ENCODE measurements around the gene VEZT.

- TF ChIP-seq CTCF (IDR thresholded peaks at IDR 0.05; ENCODE audit: low read depth, low read length, poor library complexity, severe bottlenecking) (no peak), EZH2phosphoT487 (IDR thresholded peaks at IDR 0.05; ENCODE audit: borderline replicate concordance, low read length) (no peak)
Measured at GRCh38 chr12:95321516-95322246, 104.1 kb downstream of the VEZT start.

Measured in DOHH2 (cell line).